ENCODE results near the gene RBX1. TPM values are rescaled to one million over a fixed set of nuclear protein-coding genes. Genes with fewer than 3 reads are reported as not detected.
"Not testable (repeated sequence)": the region's sequence is repeated elsewhere in the genome, so short reads cannot be mapped to it uniquely, and the experiment has no call there.

RBX1 gene
- total RNA-seq (2014; rRNA removed; shearing (Covaris generic)) = 62.3 and 81.4 TPM in 2 replicates
- 66.6 and 74.6 TPM in 2 replicates for polyA plus RNA-seq (2015; cell fraction: cytosol; rRNA removed)
- 37.6 and 48.0 TPM in 2 replicates for polyA plus RNA-seq (2015; cell fraction: nucleus; rRNA removed)

DNA sequence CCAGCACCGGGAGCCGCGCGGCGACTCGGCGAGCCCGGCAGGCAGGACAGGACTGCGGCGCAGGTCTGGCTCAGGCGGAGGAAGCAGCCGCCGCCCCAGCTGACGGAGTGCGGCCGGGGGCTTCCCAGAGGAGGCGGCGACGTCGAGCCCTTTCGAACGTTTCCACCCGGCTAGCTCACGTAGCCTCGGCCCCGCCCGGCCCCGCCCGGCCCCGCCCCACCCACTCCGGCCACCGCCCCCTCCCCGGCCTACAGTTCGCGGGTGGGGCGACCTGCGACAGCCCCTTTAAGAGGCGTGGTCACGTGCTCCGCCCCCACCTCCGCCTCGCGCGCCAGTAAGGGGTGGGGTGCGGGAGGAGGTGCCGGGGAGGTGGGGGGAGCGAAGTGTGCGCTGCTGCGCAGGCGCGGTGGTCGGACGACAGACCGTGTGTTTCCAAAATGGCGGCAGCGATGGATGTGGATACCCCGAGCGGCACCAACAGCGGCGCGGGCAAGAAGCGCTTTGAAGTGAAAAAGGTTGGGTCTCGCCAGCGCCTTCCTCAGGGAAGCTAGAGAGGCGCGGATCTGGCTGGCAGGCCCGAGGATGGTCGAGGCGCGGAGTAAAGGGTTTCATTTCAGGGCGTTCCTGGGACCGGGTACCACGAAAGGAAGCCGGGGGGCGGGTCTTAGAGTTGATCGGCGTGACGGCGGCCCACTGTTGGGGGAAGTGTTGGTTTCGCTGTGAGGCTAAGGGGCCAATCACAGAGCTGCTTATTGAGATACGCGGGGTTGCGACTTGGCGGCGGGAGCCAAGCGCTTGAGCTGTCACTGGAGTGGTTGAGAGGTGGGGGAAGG lies at the start of gene RBX1:
RBX1 (plus strand) TSS at position 417 of the 833 bp plus-strand sequence; CDS start at position 438, 21 bp downstream.
- DNase-seq (ENCODE audit: low read depth) = peak; percentile 96

DNA sequence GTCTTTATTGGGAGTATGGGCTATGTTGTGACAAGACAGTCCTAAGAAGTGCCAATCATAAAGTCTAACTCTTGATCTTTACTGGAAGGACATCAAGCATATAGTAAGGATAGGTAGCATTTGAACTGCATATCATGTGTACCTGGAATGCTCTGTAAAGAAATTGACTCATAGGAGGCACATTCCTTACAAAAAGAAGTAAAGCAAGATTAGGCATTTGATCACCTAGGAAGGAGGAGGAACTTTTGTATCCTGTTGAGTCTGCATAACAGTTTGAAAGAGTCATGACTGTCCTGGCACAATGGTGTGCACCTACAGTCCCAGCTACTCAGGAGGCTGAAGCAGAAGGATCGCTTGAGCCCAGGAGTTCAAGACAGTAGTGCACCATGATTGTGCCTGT lies 47.1 kb upstream of the RBX1 start:
- no peak for DNase-seq (ENCODE audit: low read depth)

DNA sequence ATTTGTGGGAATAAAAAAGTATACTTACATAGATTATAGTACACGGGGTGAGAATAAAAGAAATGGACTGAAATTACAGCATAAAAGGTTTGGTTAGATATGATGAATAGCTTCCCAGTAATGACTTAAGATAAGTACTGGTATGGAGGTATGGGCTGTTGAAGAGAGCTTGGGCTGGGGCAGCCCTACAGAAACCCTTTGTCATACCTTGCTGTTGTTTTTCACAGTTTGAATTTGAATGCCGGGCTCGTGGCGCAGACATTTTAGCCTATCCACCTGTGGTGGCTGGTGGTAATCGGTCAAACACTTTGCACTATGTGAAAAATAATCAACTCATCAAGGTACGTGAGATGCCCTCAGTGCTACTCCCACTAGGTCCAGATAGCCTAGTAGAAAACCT lies 42.3 kb upstream of the RBX1 start:
- no peak for DNase-seq (ENCODE audit: low read depth)

DNA sequence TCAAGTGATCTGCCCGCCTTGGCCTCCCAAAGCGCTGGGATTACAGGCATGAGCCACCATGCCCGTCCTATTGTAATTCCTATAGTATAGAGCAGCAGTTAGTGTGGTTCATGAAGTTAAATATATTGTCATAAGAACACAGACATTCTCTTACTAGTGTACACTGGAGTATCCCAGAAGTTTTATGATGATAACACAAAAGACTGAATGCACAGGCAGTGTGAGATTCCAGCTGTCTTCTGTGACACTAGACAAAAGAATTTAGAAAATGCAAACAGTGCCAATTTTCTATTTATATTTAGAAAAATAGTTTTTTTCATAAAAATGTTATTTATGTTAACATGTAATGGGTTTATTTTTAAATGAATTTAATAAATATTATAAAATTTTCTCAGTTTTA lies 39.4 kb upstream of the RBX1 start:
- no peak for DNase-seq (ENCODE audit: low read depth)

DNA sequence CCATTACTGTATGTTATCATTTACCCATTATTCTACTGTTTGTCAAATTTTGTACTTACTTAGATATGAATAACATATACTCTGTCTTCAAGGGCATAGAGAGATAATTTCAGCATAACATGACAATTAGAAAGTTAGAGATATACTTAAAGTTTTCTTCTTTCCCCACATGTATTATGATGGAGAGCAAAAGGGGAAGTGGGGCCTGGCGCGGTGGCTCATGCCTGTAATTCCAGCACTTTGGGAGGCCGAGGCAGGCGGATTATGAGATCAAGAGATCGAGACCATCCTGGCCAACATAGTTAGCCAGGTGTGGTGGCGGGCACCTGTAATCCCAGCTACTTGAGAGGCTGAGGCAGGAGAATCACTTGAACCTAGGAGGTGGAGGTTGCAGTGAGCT lies 38.2 kb upstream of the RBX1 start:
- not testable (repeated sequence) for DNase-seq (ENCODE audit: low read depth)

- DNase-seq (ENCODE audit: low read depth) = no peak
These were observed 31.7 kb upstream of the RBX1 start for GRCh38 chr22:40919446-40919845.

- DNase-seq (ENCODE audit: low read depth) = no peak
These were observed 30.7 kb upstream of the RBX1 start for GRCh38 chr22:40920526-40920925.

- DNase-seq (ENCODE audit: low read depth) = peak; percentile 36
These were observed 28.5 kb upstream of the RBX1 start for GRCh38 chr22:40922484-40923303.

- no peak for DNase-seq (ENCODE audit: low read depth)
These were observed 22.5 kb upstream of the RBX1 start for GRCh38 chr22:40928657-40929056.

GRCh38 chr22:40932396-40932795 lies 18.8 kb upstream of the RBX1 start:
- DNase-seq (ENCODE audit: low read depth) = no peak

DNA sequence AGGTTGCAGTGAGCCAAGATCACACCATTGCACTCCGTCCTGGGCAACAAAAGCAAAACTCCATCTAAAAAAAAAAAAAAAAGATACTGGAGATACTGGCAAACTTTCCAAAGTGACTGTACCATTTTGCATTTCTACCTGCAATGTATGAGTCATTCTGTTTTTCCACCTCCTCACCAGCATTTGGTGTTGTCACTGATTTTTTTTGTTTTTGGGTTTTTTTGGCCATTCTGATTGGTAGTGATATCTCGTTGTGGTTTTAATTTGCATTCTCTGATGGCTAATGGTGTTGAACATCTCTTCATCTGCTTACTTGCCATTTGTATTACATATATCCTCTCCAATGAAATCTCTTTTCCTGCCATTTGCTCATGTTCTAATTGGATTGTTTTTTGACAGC lies 12.0 kb upstream of the RBX1 start:
- DNase-seq (ENCODE audit: low read depth) = no peak

- DNase-seq (ENCODE audit: low read depth) = no peak
These were observed 822 bp downstream of the RBX1 start for GRCh38 chr22:40951795-40952605.

DNA sequence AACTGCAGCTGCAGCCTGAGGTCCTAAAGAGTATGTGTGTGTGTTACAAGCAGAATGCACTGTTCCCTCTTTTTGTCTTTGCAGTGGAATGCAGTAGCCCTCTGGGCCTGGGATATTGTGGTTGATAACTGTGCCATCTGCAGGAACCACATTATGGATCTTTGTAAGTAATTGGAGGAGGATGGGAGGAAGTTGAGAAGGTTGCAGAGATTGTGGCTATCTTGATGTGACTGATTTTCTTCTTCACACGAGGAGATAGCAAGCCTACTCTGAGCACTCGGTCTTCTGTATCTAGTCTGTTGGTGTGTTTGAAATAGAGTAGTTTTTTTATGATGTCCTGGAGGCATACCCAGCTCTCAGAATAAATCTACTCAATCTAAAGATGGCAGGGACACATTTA lies 2.3 kb downstream of the RBX1 start:
- no peak for DNase-seq (ENCODE audit: low read depth)

GRCh38 chr22:40954113-40954512 lies 2.9 kb downstream of the RBX1 start:
- DNase-seq (ENCODE audit: low read depth) = no peak

DNA sequence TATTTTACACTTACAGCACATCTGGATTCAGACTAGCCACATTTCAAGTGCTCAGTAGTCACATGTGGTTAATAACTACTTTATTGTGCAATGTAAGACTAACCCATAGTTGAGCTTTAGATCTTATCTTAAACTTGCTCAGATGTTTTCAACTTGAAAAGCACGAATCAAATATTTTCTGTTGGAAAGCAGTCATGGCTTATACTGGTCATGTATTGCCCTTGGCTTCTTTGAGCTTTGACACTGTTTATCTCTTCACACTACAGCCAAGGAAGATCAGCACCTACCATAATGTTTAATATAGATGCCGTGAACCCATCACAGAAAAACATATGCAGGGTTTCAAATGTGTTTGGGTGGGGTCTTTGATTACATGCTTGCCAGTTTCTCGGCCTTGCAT lies 4.4 kb downstream of the RBX1 start:
- DNase-seq (ENCODE audit: low read depth) = no peak

- no peak for DNase-seq (ENCODE audit: low read depth)
These were observed 6.4 kb downstream of the RBX1 start for GRCh38 chr22:40957601-40958000.

GRCh38 chr22:40958299-40958698 lies 7.1 kb downstream of the RBX1 start:
- DNase-seq (ENCODE audit: low read depth) = no peak

- no peak for DNase-seq (ENCODE audit: low read depth)
These were observed 9.0 kb downstream of the RBX1 start for GRCh38 chr22:40960145-40960544.

DNA sequence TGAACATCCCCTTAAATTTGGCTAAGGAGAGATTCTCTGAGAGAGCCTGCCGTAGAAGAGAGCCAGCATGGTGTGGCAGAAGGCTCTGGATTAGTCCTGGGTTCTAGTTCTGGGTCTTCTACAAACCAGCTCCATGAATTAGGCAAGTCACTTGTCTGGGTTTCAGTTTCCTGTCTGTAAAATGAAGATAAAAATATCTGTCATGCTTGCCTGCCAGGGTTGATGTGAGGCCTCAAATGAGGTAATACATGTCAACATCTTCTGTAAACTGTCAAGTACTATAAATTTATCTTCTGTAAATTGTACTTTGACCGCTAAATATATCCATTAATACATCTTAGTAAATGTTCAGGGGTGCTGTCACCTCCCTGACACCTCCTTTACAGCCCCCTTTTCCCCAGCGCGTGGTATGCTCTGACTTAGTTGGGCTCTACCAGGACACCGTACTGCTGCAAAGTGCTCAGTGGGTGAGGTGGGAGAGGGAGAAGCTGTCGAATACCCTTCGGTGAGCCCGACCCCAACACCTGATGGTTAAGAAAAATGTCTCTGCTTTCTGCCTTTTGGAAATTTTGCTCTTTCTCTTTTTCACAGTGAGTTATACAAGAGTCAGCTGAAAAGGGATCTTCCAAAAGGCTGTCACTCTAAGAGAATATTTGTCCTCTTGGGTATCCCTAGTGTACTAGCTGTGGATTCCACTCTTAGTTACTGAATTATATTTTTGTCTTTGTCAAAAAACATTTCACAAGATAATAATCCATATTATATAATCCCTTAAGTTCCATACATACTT lies 15.0 kb downstream of the RBX1 start:
- DNase-seq (ENCODE audit: low read depth) = no peak

DNA sequence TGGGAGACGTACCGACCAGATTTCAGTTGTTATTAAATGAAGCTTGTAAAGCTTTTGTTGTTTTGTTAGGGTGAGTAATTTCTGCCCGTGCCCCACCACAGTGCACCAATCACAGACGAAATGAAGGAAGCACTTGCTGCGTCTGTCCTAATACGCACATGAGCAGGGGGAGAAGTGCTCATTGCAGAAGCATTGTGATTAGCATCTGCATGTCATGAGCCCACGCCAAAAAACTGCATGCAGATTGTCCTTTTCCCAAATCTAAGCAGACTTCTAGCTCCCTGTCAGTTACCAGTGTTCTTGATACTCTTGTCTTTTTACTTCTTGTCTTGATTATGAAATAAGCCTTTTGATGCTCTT lies 15.5 kb downstream of the RBX1 start:
- no peak for DNase-seq (ENCODE audit: low read depth)
